Activated CD4-positive, alpha-beta T cell treated with anti-CD3 and anti-CD28 coated beads for 1 hour (primary cell): Measurements from ENCODE around the gene MYLIP.

Experiments
- DNase-seq: peaks from one replicate; pipeline ENCODE4 v3.0.0-alpha.2; 2020

The MYLIP gene

DNA sequence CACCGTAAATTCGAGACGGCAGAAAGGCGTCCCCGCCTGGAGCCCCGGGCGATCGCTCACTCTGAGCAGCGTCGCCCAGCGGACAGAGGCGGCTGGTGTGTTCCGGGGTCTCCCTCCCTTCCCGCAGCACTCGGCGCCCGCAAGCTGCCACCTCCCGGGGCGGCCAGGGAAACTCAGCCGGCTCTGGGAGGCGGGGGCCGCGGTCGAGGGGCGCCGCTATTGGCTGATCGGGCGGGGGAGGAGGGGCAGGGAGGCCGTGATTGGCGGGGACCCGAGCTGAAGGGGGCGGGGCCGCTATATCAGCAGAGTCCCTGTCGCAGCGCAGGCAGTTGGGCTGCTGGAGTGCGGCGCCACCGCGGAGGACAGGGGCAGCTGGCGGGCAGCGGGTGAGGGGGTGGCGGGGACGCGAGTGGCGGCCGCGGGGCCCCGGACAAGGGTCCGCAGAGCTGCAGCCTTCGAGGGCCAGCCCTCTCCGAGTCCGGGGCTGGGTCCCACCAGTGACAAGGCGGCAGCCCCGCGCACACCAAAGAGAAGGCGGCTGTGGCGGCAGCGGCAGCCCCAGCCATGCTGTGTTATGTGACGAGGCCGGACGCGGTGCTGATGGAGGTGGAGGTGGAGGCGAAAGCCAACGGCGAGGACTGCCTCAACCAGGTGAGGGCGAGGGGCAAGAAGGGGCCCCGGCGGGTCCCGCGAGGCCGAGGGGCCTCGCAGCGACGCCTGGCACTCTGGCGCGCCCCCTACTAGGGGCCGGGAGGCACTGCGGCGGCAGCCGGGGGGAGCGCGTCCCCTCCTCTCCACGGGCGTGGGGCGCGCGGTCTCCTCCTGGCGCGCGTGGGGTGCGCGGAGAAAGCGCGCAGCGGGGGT is at the start of gene MYLIP:
Gene MYLIP, plus strand, starts transcription at position 328 of the 864 bp plus-strand sequence. Its CDS starts 237 bp downstream, at position 565.
- peak; percentile 97 for DNase-seq

DNA sequence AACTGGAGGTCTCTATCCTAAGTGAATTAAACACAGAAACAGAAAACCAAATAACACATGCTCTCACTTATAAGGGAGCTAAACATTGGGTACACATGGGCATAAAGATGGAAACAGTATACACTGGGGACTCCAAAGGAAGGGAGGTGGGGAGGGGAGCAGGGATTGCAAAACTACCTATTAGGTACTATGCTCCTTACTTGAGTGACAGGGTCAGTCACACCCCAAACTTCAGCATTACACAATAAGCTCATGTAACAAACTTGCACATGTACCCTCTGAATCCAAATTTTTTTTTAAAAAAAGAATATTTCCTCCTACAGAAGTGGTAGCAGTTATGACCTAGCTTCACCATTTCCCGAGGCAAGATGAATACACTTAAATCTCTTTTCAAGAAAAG is 49.5 kb upstream of the MYLIP start:
- no peak for DNase-seq

DNA sequence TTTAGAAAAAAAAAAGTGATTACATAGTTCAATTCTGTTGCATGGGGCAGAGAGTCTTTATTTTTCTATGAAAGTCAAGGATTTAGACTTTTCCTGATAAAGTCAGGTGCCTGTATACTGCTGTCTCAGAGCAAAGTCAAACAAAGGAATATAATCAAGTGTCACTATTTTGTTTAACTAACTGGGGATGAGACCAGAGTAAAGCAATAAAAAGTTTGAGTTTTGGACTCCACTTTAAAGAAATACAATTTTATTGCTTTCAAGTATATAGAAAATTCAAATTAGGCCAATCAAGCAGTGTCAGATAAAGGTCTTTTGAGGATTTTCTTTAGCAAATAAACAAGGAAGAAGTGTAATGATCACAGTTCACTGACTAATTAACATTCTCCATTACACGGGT is 48.7 kb upstream of the MYLIP start:
- DNase-seq: no peak

DNA sequence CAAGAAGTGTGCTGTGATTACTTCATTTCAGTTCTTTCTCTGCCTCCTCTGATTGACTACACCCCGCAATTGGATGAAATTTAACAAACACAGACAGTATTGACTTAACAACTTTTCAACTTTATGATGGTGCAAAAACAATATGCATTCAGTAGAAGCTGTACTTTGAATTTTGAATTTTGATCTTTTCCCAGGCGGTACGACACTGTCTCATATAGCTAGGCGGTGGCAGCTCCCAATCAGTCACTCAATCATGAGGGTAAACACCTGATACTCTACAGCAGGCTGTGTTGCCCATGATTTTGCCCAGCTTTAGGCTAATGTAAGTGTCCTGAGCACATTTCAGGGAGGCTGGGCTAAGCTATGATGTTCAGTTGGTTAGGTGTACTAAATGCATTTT is 47.6 kb upstream of the MYLIP start:
- no peak for DNase-seq

DNA sequence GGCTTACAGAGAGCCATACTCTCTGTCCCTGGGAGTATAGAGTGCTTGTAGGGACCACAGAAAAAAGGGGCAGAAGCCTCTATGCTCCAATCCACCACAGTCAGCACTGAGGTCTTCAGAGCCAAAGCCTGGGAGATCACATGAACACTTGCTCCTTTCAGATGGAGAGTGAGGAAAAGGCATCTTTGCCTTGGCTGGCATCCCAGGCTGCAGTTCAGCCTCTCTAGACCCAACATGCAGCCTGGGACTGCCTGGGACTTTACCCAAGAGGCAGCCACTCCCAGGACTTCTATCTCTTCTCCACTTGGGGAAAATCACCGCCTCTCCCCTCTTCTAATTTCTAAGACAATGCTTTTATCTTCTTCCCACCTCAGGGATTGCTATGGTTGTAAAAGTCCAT is 46.5 kb upstream of the MYLIP start:
- no peak for DNase-seq

DNA sequence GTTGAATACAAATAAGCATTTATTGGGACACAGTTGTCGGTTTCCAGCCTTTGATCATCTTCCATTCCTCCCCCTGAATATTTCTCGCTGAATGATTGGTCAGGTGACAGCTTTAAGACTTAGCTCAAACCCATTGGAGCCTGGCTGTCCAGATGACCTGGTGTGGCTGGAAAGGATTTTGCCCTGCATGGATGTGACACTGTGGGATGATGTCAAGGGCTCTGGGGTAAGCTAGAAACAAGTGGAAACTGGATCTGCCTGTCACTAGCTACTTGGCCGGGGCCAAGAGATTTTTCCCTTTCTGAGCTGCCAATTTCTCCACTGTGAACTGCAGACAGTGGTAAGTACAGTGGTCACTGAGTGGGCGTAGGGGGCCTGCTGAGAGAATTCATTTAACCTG is 41.9 kb upstream of the MYLIP start:
- no peak for DNase-seq

DNA sequence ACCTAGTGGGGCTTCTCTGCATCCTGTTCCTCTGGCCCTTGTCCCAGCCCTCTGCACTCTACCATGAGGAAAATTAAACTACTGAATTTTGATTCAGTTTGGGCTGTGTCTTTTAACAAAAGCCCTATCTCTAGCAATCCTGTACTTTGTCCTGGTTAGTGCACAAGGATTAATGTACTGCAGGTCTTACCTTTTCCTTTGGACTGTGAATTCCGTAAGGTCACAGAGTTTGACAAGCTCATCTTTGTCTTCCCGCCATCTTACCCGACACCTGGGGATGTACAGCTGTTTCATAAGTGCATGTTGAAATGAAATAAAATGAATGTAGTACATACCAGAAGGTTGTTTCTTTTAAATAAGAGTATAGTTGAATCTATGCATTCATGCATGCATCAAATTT is 41.5 kb upstream of the MYLIP start:
- DNase-seq: no peak

DNA sequence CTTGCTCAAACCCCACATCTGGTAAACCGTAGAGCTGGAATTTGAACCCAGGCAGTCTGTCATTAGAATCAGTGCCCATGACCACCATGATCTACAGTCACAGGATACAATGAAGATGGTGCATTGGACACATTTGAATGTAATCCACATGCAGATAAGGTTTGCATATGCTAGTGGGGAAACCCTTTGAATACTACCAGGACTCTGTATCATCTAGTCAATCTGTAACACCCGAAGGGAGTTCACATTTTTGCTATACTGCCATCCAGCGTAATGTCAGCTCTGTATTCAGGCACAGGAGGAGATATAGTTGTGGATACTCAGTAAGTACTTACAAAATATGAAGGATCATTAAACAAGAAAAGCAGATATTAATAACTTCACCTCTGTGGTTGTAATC is 40.5 kb upstream of the MYLIP start:
- no peak for DNase-seq

DNA sequence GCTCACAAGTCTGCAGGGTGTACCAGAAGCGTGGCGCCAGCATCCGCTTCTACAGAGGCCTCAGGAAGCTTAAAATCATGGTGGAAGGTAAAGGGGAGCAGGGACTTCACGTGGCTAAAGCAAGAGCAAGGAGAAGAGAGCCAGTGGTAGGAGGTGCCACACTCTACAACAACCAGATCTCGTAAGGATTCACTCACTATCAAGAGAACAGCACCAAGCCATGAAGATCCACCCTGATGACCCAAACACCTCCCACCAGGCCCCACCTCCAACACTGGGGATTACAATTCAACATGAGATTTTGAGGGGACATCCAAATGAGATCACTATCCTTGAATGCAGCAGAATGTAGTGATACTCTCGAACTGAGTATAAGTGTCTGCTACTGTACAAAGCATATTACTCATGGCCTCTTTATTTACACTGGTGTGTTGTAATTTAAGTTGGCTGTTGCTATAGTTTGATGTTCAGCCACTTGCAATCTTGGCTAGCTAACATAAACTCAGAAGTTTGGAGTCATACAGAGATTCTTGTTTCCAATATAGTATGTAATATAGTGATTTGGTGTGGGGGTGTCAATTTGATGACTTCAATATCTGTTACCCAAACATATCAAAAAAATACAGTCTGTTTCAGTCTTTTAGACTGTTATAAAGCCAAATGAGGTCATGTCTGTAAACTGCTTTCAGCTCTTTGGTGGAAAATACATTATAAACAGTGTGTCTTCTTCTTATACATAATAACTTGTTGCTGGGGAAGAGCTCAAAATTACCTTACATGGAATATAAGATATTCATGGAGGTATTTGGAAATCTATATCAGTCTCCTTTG is 39.4 kb upstream of the MYLIP start:
- DNase-seq: no peak

DNA sequence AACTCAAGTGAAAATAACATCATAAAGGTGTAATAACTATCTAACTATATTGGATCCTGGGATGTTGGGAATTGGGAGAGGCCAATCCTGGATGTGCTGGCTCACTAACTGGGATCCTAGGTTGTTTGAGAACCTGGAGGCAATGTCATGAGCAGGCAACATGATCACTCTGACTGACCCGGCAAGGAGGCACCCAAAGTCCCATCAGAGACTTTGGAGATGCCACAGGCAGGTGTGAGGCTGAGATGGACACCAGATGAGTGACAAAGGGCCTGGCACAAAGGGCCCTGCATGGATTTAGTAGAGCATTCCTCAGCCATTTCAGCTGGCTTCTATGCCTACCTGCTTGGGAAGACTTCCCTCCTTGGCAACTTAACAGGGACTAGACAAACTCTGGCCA is 38.4 kb upstream of the MYLIP start:
- no peak for DNase-seq

DNA sequence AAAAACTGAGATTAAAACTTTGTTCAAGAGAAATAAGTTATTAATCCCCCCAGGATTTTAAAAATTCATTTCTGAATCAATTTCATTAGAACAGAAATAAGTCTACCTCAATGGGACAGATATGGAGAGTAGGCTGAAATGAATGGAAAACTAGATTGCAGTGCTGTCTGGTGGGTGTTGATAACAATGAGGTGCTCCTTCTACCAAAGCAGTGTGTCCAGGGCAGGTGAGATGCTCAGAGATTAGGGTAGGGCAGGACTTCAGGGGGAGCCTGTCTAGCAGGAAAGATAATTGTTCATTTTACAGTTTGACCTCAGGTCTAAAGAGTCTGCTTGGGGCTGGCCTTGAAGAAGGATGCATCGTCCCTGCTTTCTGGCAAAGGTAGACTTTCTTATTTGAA is 38.0 kb upstream of the MYLIP start:
- DNase-seq: no peak

DNA sequence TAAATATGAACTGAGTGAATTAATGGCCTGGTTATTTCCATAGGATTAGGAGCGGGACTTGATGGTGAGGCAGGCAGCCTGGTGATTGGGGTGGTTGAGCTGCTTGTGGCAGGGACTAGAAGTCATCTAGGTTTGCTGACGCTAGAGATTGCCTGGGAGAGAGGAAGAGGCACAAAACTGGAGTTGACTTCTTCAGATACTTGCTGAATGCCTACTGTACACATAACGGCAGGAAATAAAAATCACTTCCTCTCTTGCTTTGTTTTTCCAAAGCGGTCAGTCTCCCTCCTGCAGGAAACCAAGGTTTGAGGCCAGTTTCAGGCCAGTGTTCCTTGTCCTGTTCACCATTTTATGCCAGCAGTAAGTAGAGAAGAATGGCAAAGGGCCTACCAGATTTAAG is 36.7 kb upstream of the MYLIP start:
- no peak for DNase-seq

DNA sequence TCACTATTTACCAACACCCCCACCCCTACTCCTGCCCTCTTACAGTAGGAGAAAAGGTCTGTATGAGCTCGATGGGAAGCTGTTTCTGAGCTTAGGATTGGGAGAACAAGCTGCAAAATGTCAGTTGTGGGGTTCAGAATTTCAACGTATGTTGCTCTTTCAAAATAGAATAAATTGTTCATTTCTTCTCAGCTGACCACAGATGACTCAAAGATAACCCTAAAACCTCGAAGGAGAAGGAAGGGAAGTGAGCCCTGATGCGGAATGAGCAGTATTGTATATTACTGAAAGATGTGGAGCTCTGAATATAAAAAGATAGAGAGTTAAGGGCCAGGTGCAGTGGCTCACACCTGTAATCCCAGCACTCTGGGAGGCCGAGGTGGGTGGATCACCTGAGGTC is 35.9 kb upstream of the MYLIP start:
- DNase-seq: no peak

DNA sequence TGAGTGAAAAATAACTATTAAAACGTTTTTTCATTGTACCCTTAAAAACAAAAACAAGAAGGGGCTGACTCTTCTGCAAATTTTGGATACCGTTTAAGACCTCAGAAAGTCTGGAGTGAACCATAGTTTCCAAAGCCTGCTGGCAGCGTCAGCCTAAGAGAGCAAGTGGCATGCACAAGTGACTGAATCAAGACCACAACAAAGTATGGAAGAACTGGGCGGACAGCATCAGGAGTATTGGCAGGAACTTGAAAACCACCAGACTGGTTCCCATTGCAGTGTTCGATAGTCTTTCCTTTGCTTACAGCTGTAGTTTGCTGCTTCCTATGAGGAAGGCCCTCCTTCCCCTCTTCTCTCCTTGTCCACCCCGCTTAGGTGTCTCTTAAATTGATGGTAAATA is 33.7 kb upstream of the MYLIP start:
- DNase-seq: no peak

DNA sequence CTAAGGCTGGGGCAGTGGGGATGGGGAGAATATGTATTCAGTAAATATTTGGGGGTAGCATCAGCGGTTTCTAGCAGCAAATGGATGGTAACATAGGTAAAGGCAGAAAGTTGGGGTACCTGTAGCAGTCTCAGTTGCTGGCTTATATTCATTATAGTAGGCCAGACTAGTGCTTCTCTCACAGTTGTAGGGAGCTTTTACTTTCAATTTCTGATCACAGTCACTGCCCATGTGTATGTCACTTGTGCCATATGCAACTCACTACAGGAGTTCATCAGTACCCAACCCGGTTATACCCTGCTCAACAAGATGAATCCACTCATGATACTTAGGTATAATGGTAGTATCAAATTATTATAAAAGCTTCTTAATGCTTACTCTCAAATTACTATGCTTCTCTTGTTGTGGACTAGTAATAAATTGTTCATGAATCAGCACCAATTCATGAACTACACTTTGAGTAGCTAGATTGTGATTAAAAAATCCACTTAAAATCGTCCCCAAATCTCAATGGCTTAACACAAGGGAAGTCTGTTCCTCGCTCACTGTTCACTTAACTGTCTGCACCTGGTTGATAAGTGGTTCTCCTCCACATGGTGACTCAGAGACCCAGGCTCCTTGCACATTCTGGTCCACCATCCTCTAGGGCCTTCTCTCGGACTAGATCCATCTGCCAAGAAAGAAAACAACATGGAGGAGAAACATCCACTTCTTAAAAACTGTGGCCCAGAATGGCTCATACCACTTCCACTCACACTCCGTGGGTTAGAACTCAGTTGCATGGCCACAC is 31.3 kb upstream of the MYLIP start:
- DNase-seq: no peak

DNA sequence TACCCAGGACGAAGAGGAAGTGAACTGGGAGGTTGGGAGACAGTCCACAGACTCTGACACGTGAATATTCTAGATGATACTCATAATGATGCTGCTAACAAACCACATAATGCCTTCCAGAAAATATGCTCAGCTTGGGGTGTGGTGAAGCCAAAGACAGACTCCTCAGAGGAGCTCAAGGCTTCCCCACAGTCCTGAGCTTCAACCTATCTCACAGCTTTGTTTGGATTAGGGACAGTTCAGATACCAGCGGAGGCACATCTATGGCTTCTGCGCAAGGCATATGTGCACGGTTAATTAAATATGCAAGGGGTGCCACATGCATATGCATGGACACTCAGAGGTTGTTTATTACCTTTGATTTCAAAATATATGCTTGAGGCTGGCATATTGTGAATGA is 30.7 kb upstream of the MYLIP start:
- DNase-seq: no peak

DNA sequence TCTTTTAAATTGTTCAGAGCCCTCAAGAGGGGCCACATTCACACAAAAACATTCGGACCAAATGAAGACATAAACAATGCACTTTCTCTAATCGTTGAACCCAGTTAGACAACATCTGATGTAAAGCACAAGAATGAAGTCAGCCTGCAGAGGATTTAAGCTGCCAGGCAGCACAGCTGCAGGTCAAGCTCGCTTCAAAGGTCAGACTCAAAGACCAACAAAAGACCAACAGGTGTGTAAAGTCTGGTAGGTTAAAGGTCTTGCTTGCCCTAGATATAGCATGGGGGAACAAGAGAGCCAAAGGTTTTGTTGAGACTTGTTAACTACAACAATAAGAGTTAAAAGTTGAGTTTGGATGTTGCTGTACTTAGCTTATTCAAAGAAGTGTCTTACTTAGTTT is 26.7 kb upstream of the MYLIP start:
- no peak for DNase-seq

DNA sequence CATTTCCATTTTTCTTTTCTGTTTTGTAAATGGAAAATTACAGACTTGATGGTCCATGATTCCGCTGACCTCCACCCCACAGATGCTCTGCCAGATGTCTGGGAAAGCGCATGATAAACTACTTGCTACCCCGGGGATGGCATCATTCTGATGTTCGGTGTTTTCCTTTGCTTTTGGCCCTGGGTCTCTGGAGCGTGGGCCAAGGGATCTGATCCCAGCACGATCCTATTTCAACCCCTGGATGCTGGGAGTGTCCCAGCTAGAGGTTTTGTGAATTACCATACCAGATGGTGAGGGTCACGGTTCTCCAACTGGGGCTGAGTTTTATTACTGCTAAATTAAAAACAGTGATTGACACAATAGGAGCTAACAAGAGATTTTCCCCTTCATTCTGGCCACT is 25.2 kb upstream of the MYLIP start:
- no peak for DNase-seq

DNA sequence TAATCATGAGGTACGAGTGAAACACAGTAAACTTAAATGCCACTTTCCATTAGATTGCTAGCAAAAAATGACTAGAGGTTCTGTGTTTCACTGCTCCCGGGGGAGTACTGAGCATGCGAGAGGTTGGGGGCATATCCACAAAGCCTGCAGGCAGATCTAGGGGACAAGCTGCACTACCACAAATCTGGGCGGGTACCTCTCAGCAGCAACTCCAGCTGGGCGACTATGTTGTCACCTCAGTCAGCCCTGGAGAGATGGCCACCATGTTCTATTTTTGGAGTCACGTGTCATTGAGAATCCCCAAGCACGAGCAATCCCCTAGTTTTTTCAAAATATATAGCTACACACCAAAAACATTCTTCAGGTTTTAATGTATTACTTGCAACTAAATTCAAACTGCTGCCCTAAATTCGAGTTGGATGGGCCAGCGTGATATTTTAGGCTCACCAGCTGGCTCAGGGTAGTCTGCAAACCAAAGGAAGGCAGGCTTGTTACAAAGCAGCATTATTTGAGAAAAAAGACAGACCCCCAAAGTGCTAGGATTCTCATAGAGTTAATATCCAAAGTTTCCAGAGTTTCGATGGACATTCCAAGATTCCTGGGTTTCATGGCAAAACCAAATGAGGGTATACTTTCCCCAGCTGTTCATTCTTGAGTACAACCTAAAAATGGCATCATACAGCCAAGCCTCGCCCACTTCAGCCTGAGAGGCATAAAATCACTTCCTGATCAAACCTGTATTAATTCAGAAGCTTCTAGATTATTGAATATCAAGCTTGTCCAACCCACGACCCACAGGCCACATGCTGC is 24.1 kb upstream of the MYLIP start:
- DNase-seq: no peak

DNA sequence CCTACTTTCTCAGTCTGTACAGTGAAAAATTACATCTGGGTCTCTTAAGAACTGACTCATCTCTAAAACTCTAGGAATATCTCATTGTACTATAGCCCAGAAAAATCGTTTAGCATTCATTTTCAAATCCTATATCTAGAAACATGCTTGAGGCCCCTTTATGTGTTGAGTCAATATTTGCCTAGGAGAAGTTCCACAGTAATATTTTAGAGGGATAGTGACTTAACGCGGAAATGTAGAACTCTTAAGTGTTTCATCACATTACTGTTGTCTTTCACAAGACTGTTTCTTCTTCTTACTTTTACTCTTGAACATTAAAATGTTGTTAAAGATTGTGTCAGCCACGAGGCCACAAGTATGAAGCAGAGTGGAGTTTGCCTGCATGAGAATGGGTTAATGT is 23.0 kb upstream of the MYLIP start:
- no peak for DNase-seq

DNA sequence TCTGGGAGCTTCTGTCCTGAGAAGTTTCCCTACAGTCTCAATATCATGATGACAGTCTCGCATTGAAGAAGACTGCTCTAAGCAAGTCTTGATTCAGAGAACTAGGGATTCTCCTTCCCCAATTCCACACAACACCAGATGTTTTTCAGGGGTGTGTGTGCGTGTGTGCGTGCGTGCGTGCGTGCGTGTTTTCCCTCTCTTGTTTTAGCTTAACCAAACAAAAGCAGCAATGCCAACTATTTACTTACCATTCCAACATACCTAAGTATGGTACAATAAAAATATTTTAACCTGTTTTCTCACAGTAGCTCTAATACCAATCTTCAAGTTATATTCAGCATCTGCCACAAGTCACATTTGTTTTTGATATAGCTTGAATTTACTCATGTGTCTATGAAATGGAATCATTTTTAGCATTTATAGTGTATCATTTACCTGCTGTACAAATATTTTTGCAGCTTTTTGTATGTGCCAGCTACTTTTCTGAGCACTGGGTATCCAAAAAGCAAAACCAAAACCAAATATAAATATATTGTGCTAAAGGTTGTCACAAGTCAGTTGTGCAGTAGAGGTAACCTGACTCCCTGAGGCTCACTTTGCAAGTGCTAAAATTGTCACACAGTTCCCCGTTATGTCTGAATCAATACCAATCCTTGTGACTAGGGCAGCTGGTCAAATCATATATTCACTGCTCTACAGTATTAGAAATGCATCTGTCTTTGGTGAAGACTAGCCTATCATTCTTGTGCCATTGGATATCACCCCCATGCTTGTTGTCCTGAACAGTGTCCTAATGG is 21.7 kb upstream of the MYLIP start:
- DNase-seq: no peak

DNA sequence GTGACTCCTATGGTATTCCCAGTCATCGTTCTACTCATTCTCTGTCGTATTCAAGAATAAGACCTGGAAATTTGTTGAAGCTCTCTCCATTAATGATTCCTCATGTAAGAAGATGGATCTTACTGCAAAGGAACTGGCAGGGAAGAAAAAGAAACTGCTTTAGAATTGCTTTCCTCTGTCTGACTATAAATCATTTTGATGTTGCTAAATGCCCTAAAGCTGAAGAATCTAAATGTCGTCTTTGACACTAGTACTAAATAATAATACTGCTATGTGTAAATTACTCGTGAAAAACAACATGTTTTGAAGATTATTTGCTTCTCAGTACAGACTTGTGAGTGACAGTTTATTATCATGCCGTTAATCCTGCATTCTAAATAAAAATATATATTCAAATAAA is 20.5 kb upstream of the MYLIP start:
- no peak for DNase-seq
